ACHN (cell line): Measurements from ENCODE around the gene SKIC8.
A peak's percentile ranks its signal among the peaks of the same experiment; 100 is the strongest.

Experiments used
- DNase-seq: peaks from one replicate; pipeline ENCODE4 v3.0.0-alpha.2; 2015
- in situ Hi-C: cut with HindIII; loops from 2 replicates; pipeline ENCODE4 v1.10.0; 2017; ENCODE audit warnings: low sequenced_read_pairs, low pct_ligation_motif_present, low pct_unique_long_range_greater_than_20kb

SKIC8 gene

GRCh38 chr15:78304216-78305066, 5.0 kb upstream of the SKIC8 start:
- no peak for DNase-seq
- in situ Hi-C loops = no loop called here

- in situ Hi-C loops = no loop called here
- DNase-seq = peak; percentile 29
These were observed 3.3 kb upstream of the SKIC8 start for GRCh38 chr15:78302579-78303312.

- in situ Hi-C loops = no loop called here
- no peak for DNase-seq
These were observed 2.4 kb upstream of the SKIC8 start for GRCh38 chr15:78301828-78302227.

- in situ Hi-C loops = no loop called here
- DNase-seq = no peak
These were observed 1.9 kb upstream of the SKIC8 start for GRCh38 chr15:78301326-78301725.

- no peak for DNase-seq
- in situ Hi-C loops = no loop called here
These were observed 7.2 kb downstream of the SKIC8 start for GRCh38 chr15:78292219-78292618.

- DNase-seq = no peak
- in situ Hi-C loops = no loop called here
These were observed 7.7 kb downstream of the SKIC8 start for GRCh38 chr15:78291698-78292097.

- in situ Hi-C loops = no loop called here
- no peak for DNase-seq
These were observed 8.4 kb downstream of the SKIC8 start for GRCh38 chr15:78291052-78291451.

- DNase-seq = no peak
- in situ Hi-C loops = no loop called here
These were observed 9.2 kb downstream of the SKIC8 start for GRCh38 chr15:78290222-78290621.

- DNase-seq = no peak
- in situ Hi-C loops = no loop called here
These were observed 14.7 kb downstream of the SKIC8 start for GRCh38 chr15:78284758-78285157.

GRCh38 chr15:78282324-78282723, 17.1 kb downstream of the SKIC8 start:
- no peak for DNase-seq
- in situ Hi-C loops = no loop called here

GRCh38 chr15:78280319-78281072, 18.9 kb downstream of the SKIC8 start:
- no peak for DNase-seq
- in situ Hi-C loops = no loop called here

GRCh38 chr15:78276064-78276943, 23.1 kb downstream of the SKIC8 start:
- no peak for DNase-seq
- in situ Hi-C loops = no loop called here

GRCh38 chr15:78274994-78275393, 24.4 kb downstream of the SKIC8 start:
- DNase-seq = no peak
- in situ Hi-C loops = loop anchor here (25.0 kb wide), 1 partner anchor 138 kb away; the partner anchor contains the start of genes CIB2 and IDH3A

- DNase-seq = no peak
- in situ Hi-C loops = loop anchor here (25.0 kb wide), 1 partner anchor 135 kb away; the partner anchor contains the start of genes CIB2 and IDH3A
These were observed 26.6 kb downstream of the SKIC8 start for GRCh38 chr15:78272776-78273175.

- in situ Hi-C loops = loop anchor here (25.0 kb wide), 1 partner anchor 135 kb away; the partner anchor contains the start of genes CIB2 and IDH3A
- no peak for DNase-seq
These were observed 27.1 kb downstream of the SKIC8 start for GRCh38 chr15:78272316-78272715.

- in situ Hi-C loops = loop anchor here (25.0 kb wide), 1 partner anchor 130 kb away; the partner anchor contains the start of genes CIB2 and IDH3A
- DNase-seq = no peak
These were observed 32.6 kb downstream of the SKIC8 start for GRCh38 chr15:78266806-78267205.

GRCh38 chr15:78266229-78266628, 33.2 kb downstream of the SKIC8 start:
- in situ Hi-C loops = loop anchor here (25.0 kb wide), 1 partner anchor 129 kb away; the partner anchor contains the start of genes CIB2 and IDH3A
- no peak for DNase-seq

- in situ Hi-C loops = loop anchor here (25.0 kb wide), 1 partner anchor 128 kb away; the partner anchor contains the start of genes CIB2 and IDH3A
- DNase-seq = no peak
These were observed 33.6 kb downstream of the SKIC8 start for GRCh38 chr15:78265752-78266224.
